Measurements from ENCODE around the gene MAK. TPM values are rescaled to one million over a fixed set of nuclear protein-coding genes. Genes with fewer than 3 reads are reported as not detected.
"Not testable (repeated sequence)": the region's sequence is repeated elsewhere in the genome, so short reads cannot be mapped to it uniquely, and the experiment has no call there.

MAK gene
- total and polyA plus RNA-seq, 2 experiments from 2014 or later = 0.18 to 0.77 TPM

DNA sequence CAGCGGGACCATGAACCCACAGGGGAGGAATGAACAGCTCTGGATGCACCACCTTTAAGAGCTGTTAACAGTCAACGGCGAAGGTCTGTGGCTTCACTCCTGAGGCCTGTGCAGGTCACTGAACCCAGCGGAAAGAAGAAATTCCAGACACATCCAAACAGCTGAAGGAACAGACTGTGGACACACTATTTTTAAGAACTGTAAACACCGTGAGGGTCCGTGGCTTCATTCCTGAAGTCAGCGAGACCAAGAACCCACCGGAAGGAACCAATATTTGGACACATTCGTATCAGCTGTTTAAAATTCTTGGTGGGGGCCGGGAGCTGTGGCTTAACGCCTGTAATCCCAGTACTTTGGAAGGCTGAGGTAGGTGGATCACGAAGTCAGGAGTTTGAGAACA lies 96.1 kb downstream of the MAK start:
- no peak overlapping the region for H3K4me3 ChIP-seq
- TF ChIP-seq, protein P1, sequence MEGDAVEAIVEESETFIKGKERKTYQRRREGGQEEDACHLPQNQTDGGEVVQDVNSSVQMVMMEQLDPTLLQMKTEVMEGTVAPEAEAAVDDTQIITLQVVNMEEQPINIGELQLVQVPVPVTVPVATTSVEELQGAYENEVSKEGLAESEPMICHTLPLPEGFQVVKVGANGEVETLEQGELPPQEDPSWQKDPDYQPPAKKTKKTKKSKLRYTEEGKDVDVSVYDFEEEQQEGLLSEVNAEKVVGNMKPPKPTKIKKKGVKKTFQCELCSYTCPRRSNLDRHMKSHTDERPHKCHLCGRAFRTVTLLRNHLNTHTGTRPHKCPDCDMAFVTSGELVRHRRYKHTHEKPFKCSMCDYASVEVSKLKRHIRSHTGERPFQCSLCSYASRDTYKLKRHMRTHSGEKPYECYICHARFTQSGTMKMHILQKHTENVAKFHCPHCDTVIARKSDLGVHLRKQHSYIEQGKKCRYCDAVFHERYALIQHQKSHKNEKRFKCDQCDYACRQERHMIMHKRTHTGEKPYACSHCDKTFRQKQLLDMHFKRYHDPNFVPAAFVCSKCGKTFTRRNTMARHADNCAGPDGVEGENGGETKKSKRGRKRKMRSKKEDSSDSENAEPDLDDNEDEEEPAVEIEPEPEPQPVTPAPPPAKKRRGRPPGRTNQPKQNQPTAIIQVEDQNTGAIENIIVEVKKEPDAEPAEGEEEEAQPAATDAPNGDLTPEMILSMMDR (IDR thresholded peaks at IDR 0.05; ENCODE audit: low read depth, low read length) = no peak
- no peak for DNase-seq (ENCODE audit: low read depth in 1 of 2, low spot score in 1 of 2)
- peaks cover 6% of the 10 kb centered on the region for H3K4me1 ChIP-seq (ENCODE audit: low read depth)
- H3K27me3 ChIP-seq = no peaks in the 10 kb centered on the region
- H3K9me3 ChIP-seq (ENCODE audit: low read depth) = no peaks in the 10 kb centered on the region
- H3K36me3 ChIP-seq = no peaks in the 10 kb centered on the region
- H3K27ac ChIP-seq = no peak overlapping the region

DNA sequence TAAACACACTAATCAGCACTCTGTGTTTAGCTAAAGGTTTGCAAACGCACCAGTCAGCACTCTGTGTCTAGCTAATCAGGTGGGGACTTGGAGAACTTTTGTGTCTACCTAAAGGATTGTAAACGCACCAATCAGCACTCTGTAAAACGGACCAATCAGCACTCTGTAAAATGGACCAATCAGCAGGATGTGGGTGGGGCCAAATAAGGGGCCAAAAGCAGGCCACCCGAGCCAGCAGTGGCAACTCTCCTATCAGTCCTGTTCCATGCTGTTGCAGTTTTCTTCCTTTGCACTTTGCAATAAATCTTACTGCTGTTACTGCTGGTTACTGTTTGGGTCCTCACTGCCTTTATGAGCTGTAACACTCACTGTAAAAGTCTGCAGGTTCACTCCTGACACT lies 96.7 kb downstream of the MAK start:
- H3K27ac ChIP-seq; DNase-seq (ENCODE audit: low read depth in 1 of 2, low spot score in 1 of 2); H3K9me3 ChIP-seq (ENCODE audit: low read depth); H3K4me3 ChIP-seq; H3K4me1 ChIP-seq (ENCODE audit: low read depth); H3K27me3 ChIP-seq; H3K36me3 ChIP-seq: not testable (repeated sequence)

DNA sequence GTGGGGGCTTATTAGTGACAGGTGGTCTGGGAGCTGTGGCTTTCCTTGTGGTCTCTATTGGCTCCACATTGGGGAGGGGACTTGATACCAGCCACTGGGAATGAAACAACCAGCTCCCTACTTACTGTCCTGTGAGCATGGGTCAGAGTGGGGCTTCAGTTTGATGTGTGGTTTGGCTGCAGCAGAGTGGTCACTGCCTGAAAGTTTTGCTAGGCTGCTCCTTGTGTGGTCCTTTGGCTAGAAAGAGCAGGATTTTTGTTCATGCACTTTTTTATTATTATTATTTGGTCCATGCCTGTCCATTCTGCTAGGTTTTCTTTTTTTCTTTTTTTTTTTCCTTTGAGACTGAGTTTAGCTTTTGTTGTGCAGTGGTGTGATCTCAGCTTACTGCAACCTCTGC lies 98.3 kb downstream of the MAK start:
- Histone ChIP-seq H3K27me3 (no peaks in the 10 kb centered on the region), H3K27ac (no peak overlapping the region), H3K4me3 (no peak overlapping the region), H3K9me3 (ENCODE audit: low read depth) (no peaks in the 10 kb centered on the region), H3K4me1 (ENCODE audit: low read depth) (no peaks in the 10 kb centered on the region), H3K36me3 (no peaks in the 10 kb centered on the region)
- TF ChIP-seq, protein P1 (IDR thresholded peaks at IDR 0.05; ENCODE audit: low read depth, low read length) = no peak
- no peak for DNase-seq (ENCODE audit: low read depth in 1 of 2, low spot score in 1 of 2)

DNA sequence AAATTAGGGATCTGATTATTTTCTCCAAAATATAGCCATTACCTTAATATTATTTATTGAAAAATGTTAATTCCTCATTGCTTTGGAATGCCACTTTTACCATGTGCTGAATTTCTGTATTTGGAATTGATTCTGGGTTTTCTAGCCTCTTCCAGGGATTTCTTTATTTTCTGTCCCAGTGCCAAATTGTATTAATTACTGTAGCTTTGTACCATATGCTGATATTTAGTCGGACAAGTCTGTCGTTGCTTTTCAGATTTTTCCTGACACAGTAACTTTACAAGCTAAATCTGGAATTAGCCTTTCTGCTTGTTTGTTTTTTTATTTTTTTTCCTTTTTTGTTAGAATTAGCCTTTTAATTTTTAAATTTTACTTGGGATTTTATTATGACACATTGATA lies 101.6 kb downstream of the MAK start:
- TF ChIP-seq, protein P1 (IDR thresholded peaks at IDR 0.05; ENCODE audit: low read depth, low read length) = no peak
- no peaks in the 10 kb centered on the region for H3K9me3 ChIP-seq (ENCODE audit: low read depth)
- no peaks in the 10 kb centered on the region for H3K36me3 ChIP-seq
- no peak overlapping the region for H3K27ac ChIP-seq
- no peaks in the 10 kb centered on the region for H3K27me3 ChIP-seq
- no peak for DNase-seq (ENCODE audit: low read depth in 1 of 2, low spot score in 1 of 2)
- no peak overlapping the region for H3K4me3 ChIP-seq
- no peaks in the 10 kb centered on the region for H3K4me1 ChIP-seq (ENCODE audit: low read depth)

DNA sequence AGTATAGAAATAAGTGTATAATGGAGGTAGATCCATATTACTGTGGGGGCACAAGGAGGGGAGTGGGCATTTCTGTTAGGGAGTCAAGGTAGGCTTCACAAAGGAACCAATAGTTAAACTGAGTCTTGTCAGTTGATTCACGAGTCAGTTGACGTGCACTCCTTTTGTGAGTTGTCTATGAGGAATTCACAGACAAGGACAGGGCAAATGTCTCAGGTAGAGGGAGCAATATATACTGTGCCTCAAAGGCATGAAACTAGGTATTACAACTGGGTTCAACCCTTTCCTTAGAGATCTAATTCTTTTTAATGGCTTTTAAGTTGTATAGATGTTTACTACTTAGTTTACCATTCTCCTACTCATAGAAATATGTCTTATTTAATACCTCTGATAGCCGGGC lies 104.5 kb downstream of the MAK start:
- H3K27ac ChIP-seq = peak overlapping the region; percentile 50

DNA sequence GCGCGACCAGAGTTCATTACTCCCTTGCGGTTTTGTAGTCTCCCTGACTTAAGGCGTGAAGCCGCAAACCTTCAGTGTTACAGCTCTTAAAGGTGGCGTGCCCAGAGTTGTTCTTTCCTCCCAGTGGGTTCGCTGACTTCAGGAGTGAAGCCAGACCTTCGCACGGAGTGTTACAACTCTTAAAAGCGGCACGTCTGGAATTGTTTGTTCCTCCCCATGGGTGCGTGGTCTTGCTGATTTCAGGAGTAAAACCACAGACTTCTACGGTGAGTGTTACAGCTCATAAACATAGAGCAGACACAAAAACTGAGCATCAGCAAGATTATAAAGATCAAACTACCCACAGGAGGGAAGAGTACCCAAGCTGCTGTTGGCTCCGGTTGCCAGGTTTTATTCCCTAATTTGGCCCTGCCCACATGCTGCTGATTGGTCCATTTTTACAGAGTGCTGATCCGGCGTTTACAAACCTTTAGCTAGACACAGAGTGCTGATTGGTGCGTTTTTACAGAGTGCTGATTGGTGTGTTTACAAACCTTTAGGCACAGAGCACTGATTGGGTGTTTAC lies 105.1 kb downstream of the MAK start:
- Histone ChIP-seq H3K27ac (peak overlapping the region; percentile 50), H3K9me3 (ENCODE audit: low read depth) (no peaks in the 10 kb centered on the region), H3K36me3 (peaks cover 12% of the 10 kb centered on the region), H3K4me1 (ENCODE audit: low read depth) (peaks cover 9% of the 10 kb centered on the region), H3K4me3 (no peak overlapping the region), H3K27me3 (no peaks in the 10 kb centered on the region)
- TF ChIP-seq, protein P1 (IDR thresholded peaks at IDR 0.05; ENCODE audit: low read depth, low read length) = no peak
- no peak for DNase-seq (ENCODE audit: low read depth in 1 of 2, low spot score in 1 of 2)

More for the DNA sequence above, 104.5 kb downstream of the MAK start:
- no peaks in the 10 kb centered on the region for H3K9me3 ChIP-seq (ENCODE audit: low read depth)
- no peaks in the 10 kb centered on the region for H3K27me3 ChIP-seq
- TF ChIP-seq, protein P1 (IDR thresholded peaks at IDR 0.05; ENCODE audit: low read depth, low read length) = no peak
- peaks cover 12% of the 10 kb centered on the region for H3K36me3 ChIP-seq
- no peak overlapping the region for H3K4me3 ChIP-seq
- peaks cover 9% of the 10 kb centered on the region for H3K4me1 ChIP-seq (ENCODE audit: low read depth)
- DNase-seq (ENCODE audit: low read depth in 1 of 2, low spot score in 1 of 2) = no peak
